DOHH2 (cell line): ENCODE measurements around the gene IGF2BP2.

Experiments used
- H3F3A ChIP-seq: fragments of 200-600 bp; sonication (generic), shearing (Covaris generic); 2 replicates; pipeline ENCODE4 v1.6.0; 2016; ENCODE audit warnings: antibody characterized with exemption, mild to moderate bottlenecking; ENCODE audit not compliant: control insufficient read depth, insufficient read depth
- H3K27ac ChIP-seq: fragments of 200-600 bp; sonication (generic); 2 replicates; pipeline ENCODE4 v1.5.1; 2014; ENCODE audit warnings: low read depth, mild to moderate bottlenecking, low read length, moderate library complexity
- H3K27me3 ChIP-seq: fragments of 200-600 bp; sonication (generic); 2 replicates; pipeline ENCODE4 v1.6.1; 2014; ENCODE audit warnings: mild to moderate bottlenecking, low read length, mixed read lengths; ENCODE audit not compliant: control insufficient read depth
- H3K36me3 ChIP-seq: fragments of 200-600 bp; sonication (generic); 2 replicates; pipeline ENCODE4 v1.6.1; 2014; ENCODE audit warnings: mild to moderate bottlenecking, low read length, moderate library complexity, mixed read lengths; ENCODE audit not compliant: control insufficient read depth
- H3K4me1 ChIP-seq: fragments of 200-600 bp; sonication (generic); 2 replicates; pipeline ENCODE4 v1.6.1; 2014; ENCODE audit warnings: mild to moderate bottlenecking, low read length, mixed read lengths; ENCODE audit not compliant: control insufficient read depth
- H3K4me2 ChIP-seq: fragments of 200-600 bp; sonication (generic); 2 replicates; pipeline ENCODE4 v1.6.0; 2014; ENCODE audit warnings: mild to moderate bottlenecking, low read length, moderate library complexity
- H3K4me3 ChIP-seq: fragments of 200-600 bp; sonication (generic); 2 replicates; pipeline ENCODE4 v1.5.1; 2014; ENCODE audit warnings: mild to moderate bottlenecking, low read length, mixed read lengths
- H3K79me2 ChIP-seq: fragments of 200-600 bp; sonication (generic); 2 replicates; pipeline ENCODE4 v1.6.1; 2014; ENCODE audit warnings: mild to moderate bottlenecking, low read length, mixed read lengths; ENCODE audit not compliant: control insufficient read depth
- H3K9me2 ChIP-seq: fragments of 200-600 bp; sonication (generic); replicated peaks from 2 replicates; pipeline ENCODE4 v1.6.1; 2014; ENCODE audit warnings: mild to moderate bottlenecking, low read length, mixed read lengths; ENCODE audit not compliant: control insufficient read depth
- H3K9me3 ChIP-seq: fragments of 200-600 bp; sonication (generic); 2 replicates; pipeline ENCODE4 v1.6.1; 2014; ENCODE audit warnings: antibody characterized with exemption, low read length, mixed read lengths; ENCODE audit not compliant: control insufficient read depth, insufficient read depth
- H4K20me1 ChIP-seq: fragments of 200-600 bp; sonication (generic); 2 replicates; pipeline ENCODE4 v1.6.0; 2014; ENCODE audit warnings: low read depth, mild to moderate bottlenecking, antibody characterized with exemption, low read length, moderate library complexity; ENCODE audit not compliant: control insufficient read depth, insufficient read depth
- CTCF ChIP-seq: fragments of 200-600 bp; sonication (generic); IDR thresholded peaks from one replicate; pipeline ENCODE4 v1.5.1; 2014; ENCODE audit warnings: antibody characterized with exemption, mild to moderate bottlenecking, low read depth, low read length; ENCODE audit not compliant: poor library complexity, severe bottlenecking
- EZH2phosphoT487 ChIP-seq: fragments of 200-600 bp; sonication (generic); IDR thresholded peaks from 2 replicates; pipeline ENCODE4 v1.6.1; 2017; ENCODE audit warnings: borderline replicate concordance, mild to moderate bottlenecking, antibody characterized with exemption, low read length, moderate library complexity, mixed read lengths

Gene IGF2BP2

DNA sequence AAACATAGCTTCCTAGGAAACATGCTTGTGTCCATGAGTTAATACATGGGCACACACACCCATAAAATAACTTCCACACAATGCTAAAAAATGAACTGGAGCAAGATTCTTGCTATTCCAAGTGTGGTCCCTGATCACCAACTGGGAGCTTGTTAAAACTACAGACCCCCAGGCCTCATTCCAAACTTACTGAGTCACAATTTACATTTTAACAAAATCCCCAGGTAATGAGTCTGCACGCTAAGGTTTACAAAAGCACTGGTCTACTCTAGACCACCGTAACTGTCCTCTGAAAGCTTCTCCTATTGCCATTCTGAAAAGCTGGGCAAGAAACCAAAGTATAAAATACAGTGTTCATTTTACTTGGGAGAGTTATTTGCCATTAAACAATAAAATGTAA, 45.4 kb downstream of the IGF2BP2 start:
- H3K4me3 ChIP-seq, result no peak overlapping the region
- no peak overlapping the region for H3K27ac ChIP-seq
- H3F3A ChIP-seq, result no peaks in the 10 kb centered on the region
- H3K4me2 ChIP-seq, result no peak overlapping the region
- H3K36me3 ChIP-seq, result no peaks in the 10 kb centered on the region
- no peaks in the 10 kb centered on the region for H3K9me3 ChIP-seq
- TF ChIP-seq CTCF, result no peak
- no peak for TF ChIP-seq EZH2phosphoT487
- no peaks in the 10 kb centered on the region for H3K79me2 ChIP-seq
- H3K27me3 ChIP-seq, result peaks cover 32% of the 10 kb centered on the region
- H3K4me1 ChIP-seq, result no peaks in the 10 kb centered on the region
- H3K9me2 ChIP-seq, result no peaks in the 10 kb centered on the region
- H4K20me1 ChIP-seq, result no peaks in the 10 kb centered on the region

- no peaks in the 10 kb centered on the region for H3K9me2 ChIP-seq
- H3F3A ChIP-seq, result no peaks in the 10 kb centered on the region
- H3K4me3 ChIP-seq, result no peak overlapping the region
- H3K79me2 ChIP-seq, result no peaks in the 10 kb centered on the region
- H4K20me1 ChIP-seq, result no peaks in the 10 kb centered on the region
- H3K4me2 ChIP-seq, result no peak overlapping the region
- peaks cover 32% of the 10 kb centered on the region for H3K27me3 ChIP-seq
- no peak overlapping the region for H3K27ac ChIP-seq
- TF ChIP-seq EZH2phosphoT487 (no peak), CTCF (no peak)
- H3K4me1 ChIP-seq, result no peaks in the 10 kb centered on the region
- no peaks in the 10 kb centered on the region for H3K9me3 ChIP-seq
- no peaks in the 10 kb centered on the region for H3K36me3 ChIP-seq
These were observed 46.0 kb downstream of the IGF2BP2 start for GRCh38 chr3:185778821-185779220.

DNA sequence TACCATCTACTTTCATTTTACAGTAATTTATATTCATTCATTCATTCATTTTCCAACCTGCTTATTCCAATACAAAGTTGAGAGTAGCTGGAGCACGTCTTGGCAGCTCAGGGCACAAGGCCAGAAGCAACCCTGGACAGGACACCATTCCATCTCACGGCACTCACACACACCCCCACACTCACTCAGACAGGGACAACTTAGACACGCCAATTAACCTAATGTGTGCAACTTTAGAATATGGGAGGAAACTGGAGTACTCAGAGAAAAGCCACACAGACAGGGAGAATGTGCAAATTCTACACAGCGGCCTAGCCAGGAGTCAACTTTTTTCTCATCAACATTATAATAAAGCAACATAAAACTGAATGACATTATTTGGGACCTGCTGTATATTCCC, 46.7 kb downstream of the IGF2BP2 start:
- H3K79me2 ChIP-seq, result no peaks in the 10 kb centered on the region
- no peak for TF ChIP-seq EZH2phosphoT487
- no peak for TF ChIP-seq CTCF
- H3F3A ChIP-seq, result no peaks in the 10 kb centered on the region
- H3K4me1 ChIP-seq, result no peaks in the 10 kb centered on the region
- no peaks in the 10 kb centered on the region for H3K9me2 ChIP-seq
- H3K4me2 ChIP-seq, result no peak overlapping the region
- peaks cover 31% of the 10 kb centered on the region for H3K27me3 ChIP-seq
- H3K4me3 ChIP-seq, result no peak overlapping the region
- H3K27ac ChIP-seq, result no peak overlapping the region
- no peaks in the 10 kb centered on the region for H4K20me1 ChIP-seq
- no peaks in the 10 kb centered on the region for H3K9me3 ChIP-seq
- H3K36me3 ChIP-seq, result no peaks in the 10 kb centered on the region

- Histone ChIP-seq H3K4me3 (no peak overlapping the region), H3F3A (no peaks in the 10 kb centered on the region), H3K4me1 (peaks cover 26% of the 10 kb centered on the region), H4K20me1 (no peaks in the 10 kb centered on the region), H3K79me2 (no peaks in the 10 kb centered on the region), H3K27ac (no peak overlapping the region), H3K9me3 (no peaks in the 10 kb centered on the region), H3K27me3 (peaks cover 11% of the 10 kb centered on the region; the same call in 1 of the 2 replicates), H3K4me2 (no peak overlapping the region), H3K36me3 (no peaks in the 10 kb centered on the region), H3K9me2 (no peaks in the 10 kb centered on the region)
- TF ChIP-seq CTCF (no peak), EZH2phosphoT487 (no peak)
These were observed 54.7 kb downstream of the IGF2BP2 start for GRCh38 chr3:185770109-185770508.
